ENCODE data around the gene ZCCHC7.
A peak's percentile ranks its signal among the peaks of the same experiment; 100 is the strongest.
"Not testable (repeated sequence)": the region's sequence is repeated elsewhere in the genome, so short reads cannot be mapped to it uniquely, and the experiment has no call there.

The ZCCHC7 gene

DNA sequence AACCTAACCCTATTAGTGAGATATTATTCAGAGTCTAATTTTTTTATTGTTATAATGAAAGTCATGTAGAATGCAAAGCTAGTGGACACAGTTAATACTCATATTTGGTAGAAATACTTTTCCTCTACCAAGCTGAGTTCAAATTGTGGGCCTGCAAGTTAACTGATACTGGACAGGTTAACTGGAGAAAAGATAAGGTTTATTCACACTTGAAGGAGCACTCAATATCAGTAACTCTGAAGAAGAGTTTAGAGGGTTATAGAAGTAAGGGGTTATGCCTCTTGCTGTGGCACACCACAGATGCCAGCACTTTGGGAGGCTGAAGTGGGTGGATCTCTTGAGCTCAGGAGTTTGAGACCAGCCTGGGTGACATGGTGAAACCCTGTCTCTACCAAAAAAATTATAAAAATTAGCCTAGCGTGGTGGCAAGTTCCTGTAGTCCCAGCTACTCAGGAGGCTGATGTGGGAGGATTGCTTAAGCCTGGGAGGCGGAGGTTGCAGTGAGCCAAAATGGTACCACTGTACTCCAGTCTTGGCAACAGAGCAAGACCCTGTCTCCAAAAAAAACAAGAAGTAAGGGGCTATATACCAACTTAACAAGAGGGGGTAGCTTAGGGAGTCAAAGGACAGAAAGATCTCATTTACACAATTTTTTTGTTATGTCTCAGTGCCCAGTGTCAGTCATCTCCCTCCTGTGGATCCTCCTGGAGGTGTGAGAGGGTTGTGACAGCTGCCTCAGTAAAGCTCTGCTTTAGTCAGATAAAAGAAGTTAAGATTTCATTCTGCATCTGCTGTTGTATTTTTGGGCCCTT lies 180.9 kb downstream of the ZCCHC7 start:
- no peak for DNase-seq

- DNase-seq, result no peak
Observed at GRCh38 chr9:37301854-37302172, 181.4 kb downstream of the ZCCHC7 start.

DNA sequence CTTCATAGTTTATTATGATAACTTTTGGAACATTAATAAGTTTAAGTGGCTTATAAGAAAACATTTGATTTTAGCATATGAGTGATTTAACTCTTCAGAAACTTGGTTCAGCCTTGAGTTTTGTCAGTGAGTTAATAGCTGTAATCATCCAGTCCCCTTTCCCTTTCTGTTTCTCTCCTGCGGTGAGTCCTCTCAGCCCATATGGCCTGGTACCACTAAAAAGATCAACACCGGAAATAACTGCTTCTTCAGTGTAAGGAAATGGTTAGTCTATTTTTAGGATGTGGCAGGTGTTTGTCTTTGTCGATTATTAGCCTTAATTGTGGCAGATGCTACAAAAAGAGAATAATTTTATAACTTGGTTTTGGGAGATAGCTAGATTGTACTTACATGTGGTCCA lies 181.9 kb downstream of the ZCCHC7 start:
- DNase-seq, result no peak

- not testable (repeated sequence) for DNase-seq
Observed at GRCh38 chr9:37303272-37303671, 182.9 kb downstream of the ZCCHC7 start.

DNA sequence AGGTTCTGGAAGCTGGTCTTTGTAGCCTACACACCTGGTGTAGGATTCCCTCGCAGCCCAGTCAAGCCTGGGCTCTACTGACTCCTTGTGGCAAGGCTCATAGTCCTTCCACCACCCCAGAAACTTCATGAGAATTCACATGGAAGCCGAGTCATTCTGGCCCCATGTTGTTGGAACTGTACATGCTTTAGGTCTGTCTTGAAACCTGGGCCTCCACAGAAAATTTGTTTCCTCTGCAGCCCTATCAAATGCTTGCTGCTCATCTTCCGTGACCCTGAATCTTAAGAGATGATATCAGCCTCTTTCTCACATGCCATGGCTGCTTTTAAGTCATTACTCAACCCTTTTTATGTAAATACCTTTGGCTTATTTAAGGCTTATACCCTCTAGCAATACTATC lies 188.8 kb downstream of the ZCCHC7 start:
- no peak for DNase-seq

GRCh38 chr9:37311938-37312708 lies 191.7 kb downstream of the ZCCHC7 start:
- DNase-seq, result no peak

- DNase-seq, result peak; percentile 64
Observed at GRCh38 chr9:37324261-37324683, 203.9 kb downstream of the ZCCHC7 start.

GRCh38 chr9:37324691-37325490 lies 204.5 kb downstream of the ZCCHC7 start:
- DNase-seq, result peak; percentile 97

DNA sequence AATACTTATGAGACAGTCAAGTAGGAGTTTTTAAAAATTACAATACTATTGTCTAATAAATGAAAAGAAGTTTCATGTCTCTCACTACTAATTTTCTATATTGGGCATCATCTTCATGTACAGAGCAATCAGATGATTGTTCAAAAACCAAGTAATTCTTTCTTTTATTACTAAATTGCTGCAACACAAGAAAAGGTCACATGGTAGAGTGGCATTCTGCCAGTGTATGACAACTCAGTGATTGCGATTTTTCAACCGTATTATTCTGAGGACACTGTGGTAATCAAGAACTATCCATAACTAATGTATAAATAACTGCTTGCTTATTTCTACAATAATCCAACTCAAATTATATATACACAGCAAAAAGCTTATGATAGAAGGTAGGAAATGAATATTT lies 205.4 kb downstream of the ZCCHC7 start:
- no peak for DNase-seq

DNA sequence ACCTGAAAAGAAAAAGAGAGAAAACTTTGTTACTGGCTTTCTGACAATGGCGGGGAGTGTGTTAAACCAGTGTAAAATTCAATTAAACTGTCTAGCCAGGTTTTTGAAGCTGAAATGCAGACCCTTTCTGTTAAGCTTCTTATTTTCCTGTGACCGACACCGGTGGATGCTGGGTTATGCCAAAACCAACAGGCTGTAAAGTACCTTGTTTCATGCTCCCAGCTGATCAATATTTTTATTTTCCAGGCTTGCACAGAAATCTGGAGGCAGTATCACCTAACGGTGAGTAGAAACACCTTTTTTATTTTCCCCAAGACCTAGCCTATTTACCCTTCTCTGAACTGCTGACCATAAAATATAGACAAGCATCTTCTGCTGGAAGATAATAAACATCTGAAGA lies 207.2 kb downstream of the ZCCHC7 start:
- no peak for DNase-seq

DNA sequence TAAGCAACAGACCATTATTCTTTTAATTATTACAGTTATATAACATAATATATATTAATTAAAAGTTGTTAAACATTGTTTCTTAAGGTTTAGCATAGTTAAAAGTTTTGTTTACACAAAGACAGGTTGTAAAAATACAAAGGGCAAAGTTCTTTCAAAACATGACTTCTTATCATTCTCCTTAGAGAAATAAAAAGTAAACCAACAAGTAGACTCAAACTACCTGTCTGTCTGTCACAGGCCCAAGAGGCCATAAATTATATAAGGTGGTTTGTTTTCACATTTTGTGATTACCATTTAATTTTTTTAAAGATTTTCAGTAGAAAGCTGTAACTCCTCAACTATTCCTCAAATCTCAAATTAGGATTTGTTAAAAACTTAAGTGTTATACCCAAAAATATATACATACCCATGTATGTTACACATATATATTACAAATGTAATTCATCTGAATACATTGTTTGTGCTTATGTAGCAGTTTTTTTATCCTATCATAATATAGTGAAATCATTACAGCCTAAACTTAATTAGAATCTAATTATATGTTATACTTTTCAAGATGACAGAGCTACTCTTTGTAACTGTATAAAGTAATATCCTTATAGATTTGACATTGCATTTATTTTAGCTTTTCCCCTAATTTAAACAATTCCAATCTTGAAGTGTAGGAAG lies 208.3 kb downstream of the ZCCHC7 start:
- no peak for DNase-seq

DNA sequence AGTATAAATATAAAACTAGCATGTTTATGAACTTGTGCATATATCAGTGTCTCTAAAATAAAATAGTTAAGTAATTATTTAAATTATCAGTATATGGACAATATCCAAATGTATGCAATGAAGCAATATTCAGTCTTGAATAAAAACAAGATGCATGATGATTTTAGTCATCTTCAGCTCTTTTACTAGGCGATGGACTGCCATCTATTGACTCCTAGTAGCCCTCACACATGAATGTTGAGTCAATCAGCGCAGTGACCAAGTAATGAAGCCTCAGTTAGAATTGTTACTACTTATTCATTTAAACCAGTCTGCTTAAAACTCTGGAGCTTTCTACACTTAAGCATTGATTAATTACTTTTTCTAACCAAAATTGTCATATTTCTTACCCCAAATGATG lies 209.2 kb downstream of the ZCCHC7 start:
- no peak for DNase-seq

DNA sequence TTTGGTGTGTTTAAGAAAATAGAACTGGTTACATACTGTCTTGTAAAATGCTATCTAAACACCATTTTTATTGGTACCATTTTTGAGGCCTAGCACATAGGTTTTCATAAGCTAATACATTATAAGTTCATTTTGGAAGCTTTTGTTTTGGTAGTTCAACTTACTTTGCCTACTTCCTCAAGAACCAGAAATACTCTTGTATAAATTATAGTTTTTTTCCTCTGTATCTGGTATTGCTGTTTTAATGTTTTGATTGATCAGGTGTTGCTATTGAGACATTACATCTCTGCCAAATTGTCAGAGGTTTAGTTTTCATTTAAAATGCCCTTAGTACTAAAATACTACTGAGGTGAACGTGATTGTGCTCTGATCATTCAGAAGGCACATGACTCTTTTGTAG lies 211.5 kb downstream of the ZCCHC7 start:
- DNase-seq, result no peak

DNA sequence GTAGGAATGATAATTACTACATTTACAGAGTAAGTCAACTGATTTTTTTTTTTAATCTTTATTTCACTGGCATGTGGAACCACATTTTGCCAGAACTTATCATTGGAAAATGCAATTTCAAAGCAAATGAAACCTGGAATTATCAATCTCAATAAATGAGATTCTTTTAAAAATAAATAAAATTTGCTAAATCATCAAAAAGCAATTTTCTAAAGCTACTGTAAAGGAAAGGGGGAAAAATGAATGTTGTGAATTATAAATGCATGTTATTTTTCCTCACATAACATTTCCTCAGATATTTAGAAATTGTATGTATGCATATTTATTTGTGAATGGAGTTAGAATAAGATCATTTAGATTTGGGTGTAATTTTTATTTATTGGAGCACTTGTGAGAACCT lies 212.2 kb downstream of the ZCCHC7 start:
- DNase-seq, result no peak

DNA sequence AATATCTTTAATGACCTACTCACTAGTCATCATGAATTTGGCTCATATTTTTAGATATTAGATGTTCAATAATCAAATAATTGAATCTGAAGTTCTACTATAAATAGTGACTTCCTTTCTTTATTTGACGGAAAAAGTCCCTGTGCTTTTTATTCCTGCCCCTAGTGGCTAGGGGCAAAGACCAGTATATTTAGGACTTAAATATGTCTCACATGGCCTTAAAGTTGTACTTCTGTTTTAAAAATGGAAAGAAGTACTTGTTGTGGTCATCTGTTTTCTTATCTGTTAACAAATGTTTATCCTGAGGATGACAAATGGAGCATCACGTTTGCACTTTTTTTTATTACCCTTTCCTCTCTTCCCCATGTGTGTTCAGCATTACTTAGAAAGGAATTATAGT lies 212.9 kb downstream of the ZCCHC7 start:
- DNase-seq, result no peak

GRCh38 chr9:37335238-37335637 lies 214.9 kb downstream of the ZCCHC7 start:
- no peak for DNase-seq

- no peak for DNase-seq
Observed at GRCh38 chr9:37336150-37336549, 215.8 kb downstream of the ZCCHC7 start.

- DNase-seq, result no peak
Observed at GRCh38 chr9:37337301-37337890, 217.0 kb downstream of the ZCCHC7 start.

DNA sequence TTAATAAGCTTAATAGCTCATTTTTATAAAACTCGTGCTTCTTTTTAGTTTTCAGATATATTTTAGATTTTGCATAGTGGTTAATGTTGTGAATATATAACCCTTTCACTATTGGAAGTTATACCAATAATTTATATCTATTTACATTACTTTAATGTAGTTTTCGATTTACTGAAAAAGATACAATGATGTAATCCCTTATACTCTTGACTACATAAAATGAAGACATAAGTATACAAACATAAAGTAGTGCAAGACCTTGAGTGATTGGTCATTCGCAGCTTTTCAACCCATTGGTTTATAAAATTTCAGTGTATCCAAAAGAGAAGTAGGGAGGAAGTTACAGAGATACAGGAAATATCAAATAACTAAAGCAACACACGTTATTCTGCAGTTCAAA lies 217.8 kb downstream of the ZCCHC7 start:
- no peak for DNase-seq

GRCh38 chr9:37339923-37340322 lies 219.5 kb downstream of the ZCCHC7 start:
- DNase-seq, result no peak

- DNase-seq, result no peak
Observed at GRCh38 chr9:37340961-37341360, 220.6 kb downstream of the ZCCHC7 start.

- no peak for DNase-seq
Observed at GRCh38 chr9:37341704-37342103, 221.3 kb downstream of the ZCCHC7 start.

DNA sequence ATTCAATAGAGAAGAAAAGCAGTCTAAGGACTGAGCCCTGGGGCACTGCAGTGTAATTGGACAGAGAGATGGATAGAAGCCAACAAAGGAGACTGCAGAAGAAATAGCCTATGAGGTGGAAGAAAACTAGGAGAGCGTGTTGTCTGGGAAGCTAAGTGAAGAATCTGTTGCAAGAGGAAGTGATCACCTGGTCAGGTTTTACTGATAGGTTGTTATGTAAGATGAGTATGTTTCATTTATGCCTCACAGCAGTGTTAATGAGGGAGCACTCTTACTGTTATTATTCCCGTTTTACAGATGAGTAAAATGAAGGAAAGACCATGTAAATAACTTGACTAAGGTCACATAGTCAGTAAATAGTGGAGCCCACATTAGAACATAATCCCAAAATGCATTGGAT lies 222.1 kb downstream of the ZCCHC7 start:
- DNase-seq, result no peak

Measured in DMS79 (cell line).